GM12892 (cell line): ENCODE measurements around the gene SLC39A9.

Experiments
- POLR2A ChIP-seq: IDR thresholded peaks from 2 replicates; pipeline ENCODE4 v1.6.1; 2011; ENCODE audit warnings: low read depth, low read length, control low read depth
- POLR2AphosphoS5 ChIP-seq: IDR thresholded peaks from 2 replicates; pipeline ENCODE4 v1.6.1; 2011; ENCODE audit warnings: low read depth, low read length, control low read depth

DNA sequence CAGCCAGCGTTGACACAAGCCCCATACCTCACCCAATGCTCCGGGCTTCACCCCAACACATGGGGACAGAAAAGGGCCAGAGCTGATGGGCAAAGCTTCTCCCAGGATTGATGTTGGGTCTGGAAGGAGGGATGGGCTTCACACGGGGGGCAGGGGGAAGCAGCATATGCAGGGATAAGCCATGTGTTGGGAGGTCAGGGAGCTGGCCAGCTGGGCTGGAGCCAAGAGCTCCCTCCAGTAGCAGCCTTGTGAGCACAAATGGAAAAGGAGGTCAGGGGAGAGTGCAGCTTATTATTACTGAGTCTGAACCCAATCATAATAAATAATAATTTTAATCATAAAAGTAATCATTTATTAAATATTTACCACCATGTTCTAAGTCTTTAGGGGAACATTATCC, 95.3 kb downstream of the SLC39A9 start:
- TF ChIP-seq POLR2A (no peak), POLR2AphosphoS5 (no peak)
